Stimulated activated CD8-positive, alpha-beta memory T cell treated with anti-CD3 and anti-CD28 coated beads, Interleukin-12 subunit alpha, Interleukin-12 subunit beta, amount 100 ng/mL, for 4 hours (primary cell): ENCODE results near the gene DAB1.

Experiments
- DNase-seq: peaks from one replicate; pipeline ENCODE4 v3.0.0-alpha.2; 2020; ENCODE audit warnings: low read depth

DAB1 gene

DNA sequence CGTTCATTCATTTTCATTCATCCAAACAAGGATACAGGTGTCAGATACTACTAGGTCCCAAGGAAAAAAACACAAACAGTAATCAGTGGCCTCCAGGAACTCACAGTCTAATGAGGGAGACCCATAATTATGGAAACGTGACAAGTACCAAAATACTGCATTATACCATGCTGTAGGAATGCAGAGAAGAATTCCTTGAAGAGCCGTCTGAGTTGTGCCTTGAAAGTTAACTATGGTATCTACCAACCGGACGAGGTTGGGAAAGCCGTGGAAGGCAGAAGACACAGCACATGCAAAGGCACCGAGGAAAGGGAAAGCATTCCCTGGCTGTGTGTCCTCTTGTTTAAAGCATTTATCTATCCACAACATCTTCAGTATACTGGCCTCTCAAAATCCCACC, 206.0 kb downstream of the DAB1 start:
- DNase-seq, result no peak

DNA sequence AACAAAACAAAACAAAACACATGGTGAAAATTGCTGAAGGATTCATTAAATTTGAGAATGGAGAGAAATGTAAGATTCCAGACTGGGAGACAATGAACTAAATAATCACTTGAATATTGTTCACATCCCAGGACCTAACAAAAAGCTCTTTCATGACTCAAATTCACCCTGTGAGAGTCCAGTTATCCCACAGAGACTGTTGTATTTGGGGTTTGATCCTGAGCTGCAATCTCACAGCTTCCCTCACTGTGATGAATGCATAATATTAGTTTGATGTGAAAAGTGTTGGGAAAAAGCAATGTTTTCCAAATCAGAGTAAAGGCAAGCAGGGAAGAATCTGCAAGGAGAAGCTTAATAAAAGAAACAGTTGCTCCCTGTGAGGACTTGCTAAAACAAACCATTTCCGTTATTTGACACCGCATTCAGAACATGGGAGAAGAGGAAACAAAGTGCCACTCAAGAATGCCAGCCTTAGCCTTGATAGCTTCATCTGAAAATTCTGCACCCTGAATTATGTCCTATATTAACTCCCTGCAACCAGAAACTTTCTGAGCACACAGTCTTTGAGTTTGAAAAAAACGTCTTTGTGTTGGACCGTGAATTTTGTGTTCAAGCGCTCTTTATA, 208.8 kb downstream of the DAB1 start:
- DNase-seq, result no peak

DNA sequence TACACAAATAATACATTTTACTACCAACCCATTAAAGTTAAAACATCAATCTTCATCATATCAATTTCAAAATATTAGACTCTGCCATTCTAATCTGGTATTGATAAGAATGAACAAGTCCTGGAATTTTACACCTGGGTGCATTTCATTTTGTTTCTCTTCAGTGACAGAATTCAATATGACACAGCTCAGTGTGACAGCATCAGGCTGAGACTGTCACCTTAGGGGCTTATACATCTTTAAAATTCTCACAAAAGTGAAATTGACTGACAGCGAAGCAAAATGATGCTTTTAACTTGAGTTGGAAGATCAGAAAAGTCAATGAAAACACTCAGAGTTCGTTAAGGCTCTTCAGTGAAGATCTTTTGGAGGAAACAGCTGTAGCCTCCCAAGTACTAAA, 213.0 kb downstream of the DAB1 start:
- DNase-seq, result no peak

- no peak for DNase-seq
These were observed 214.4 kb downstream of the DAB1 start for GRCh38 chr1:57209495-57209894.

- no peak for DNase-seq
These were observed 215.0 kb downstream of the DAB1 start for GRCh38 chr1:57208741-57209302.

DNA sequence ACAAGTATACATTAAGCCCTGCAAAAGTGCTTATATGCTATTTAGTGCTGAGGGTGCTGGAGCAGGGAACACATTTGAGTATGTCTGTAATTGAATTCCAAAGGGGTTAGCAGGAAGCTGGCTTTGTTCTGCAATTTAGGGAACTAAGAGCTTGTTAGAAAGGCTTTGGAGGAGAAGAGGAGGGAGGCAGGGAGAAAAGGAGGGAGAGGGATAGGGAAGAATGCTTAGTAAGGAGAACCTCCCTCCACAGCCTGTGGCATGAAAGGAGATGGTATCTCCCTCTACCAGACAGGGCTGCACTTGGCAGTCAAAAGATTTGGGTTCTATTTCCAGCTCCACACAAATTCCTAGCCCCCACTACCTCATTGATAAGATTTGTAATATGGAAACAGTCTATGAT, 217.8 kb downstream of the DAB1 start:
- DNase-seq, result no peak

DNA sequence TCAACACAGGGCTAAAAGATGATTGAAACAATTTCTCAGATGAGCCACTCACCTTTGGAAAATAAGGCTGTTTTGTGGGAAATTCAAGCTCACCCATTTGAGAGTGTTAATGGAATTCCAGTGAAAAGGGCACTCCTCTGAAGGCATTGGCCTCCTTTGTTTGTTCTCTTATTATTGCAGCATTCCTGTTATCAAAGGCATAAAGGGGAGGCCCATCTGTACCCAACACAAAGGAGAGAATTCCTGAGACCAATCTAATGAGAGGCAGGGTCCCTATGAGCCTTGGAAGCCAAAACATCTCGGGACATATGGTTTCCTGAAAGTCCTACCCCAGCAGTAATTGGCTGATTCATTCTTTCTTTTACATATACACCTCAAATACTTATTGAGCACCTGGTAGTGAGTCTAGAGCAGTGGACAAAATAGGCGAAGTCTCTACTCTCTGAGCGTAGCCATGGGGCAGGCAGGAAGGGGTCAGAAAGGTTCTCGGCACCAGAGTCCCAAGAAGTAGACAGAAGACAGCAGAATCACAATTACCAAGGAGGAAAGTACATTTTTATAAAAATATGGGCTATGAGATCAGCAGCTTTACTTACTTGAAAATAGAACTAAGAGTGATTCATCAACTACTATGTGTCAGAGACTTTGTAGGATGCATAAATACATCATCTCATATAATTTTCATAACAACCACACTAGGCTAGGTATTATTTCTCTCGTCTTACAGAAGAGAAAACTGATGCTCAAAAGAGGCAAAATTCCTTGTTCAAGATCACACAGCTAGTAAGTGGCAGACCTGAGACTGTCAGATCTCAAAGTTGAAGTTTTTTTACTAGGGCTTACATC, 218.7 kb downstream of the DAB1 start:
- no peak for DNase-seq

DNA sequence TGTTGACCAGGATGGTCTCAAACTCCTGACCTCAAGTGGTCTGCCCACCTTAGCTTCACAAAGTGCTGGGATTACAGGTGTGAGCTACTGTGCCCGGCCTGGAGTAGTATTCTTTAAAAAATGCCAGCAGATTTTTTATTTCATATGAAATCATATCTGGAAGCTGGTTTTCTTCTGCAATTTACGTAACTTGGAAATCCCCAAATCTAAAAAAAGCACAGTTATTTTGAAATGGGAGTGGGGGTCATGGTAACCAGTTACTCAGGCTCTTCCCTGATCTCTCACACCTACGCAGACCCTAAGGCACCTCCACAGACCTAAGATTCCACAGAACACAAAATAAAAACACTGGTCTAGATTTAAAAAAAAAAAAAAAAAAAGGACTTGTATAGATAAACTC, 219.8 kb downstream of the DAB1 start:
- no peak for DNase-seq

DNA sequence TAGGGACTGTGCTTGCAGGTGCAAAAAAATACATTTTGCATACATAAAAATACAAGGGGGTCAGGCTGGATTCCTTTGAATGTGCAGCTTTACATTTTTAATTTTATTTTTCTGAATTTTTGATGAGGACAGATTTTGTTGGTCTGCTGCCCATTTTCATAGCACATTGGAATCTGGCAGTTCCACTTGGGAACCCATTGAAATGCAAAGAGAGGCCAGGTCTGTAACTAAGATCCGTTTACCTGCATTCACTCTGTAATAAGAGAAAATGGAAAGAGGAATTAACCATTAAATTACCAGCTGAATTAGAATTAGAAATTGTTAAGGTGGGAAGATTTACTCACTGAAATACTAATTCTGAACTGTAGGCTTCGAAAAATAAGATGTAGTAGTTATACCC, 221.6 kb downstream of the DAB1 start:
- DNase-seq, result no peak

DNA sequence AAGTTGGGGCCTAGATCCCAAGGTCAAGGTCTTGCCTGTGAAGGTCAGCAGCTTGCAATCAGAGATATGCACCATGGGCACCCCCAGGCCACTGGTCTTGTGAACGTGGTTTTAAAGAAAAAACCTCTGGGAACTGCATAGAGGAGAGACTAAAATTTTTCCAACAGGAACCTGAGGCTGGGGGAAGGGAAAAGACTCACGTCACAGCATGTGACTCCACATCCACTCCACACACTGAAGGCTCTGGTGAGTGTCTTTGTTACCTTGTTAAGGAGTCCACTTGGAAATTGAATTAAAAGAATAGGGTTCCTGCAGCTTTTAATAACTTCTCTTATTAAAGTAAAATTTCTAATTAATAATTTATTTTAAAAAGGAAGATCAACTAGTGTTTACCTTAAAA, 224.9 kb downstream of the DAB1 start:
- no peak for DNase-seq

DNA sequence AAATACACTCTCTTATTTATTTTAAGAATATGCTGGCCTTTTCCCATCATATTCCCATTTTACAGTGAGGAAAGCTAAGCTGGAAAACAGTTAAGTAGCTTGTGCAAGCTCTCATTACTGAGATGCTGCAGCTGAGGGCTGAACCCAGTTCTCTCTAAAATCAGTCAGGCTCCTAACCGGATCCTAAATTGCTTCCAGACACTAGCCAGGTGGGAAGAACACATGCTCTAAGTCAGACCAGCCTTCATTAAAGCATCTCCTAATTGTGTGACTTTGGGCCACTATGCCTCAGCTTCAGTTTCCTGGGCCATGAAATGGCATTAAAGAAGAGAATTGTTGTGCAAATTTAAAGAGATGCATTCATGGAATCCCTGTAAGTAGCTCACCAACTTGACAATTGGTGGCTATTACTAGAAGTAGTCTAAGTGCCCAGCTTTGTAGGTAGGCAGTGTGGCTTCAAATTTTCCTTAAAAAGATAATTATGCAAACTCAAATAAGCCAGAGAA, 228.4 kb downstream of the DAB1 start:
- DNase-seq, result no peak

- DNase-seq, result no peak
These were observed 231.6 kb downstream of the DAB1 start for GRCh38 chr1:57192222-57192621.

DNA sequence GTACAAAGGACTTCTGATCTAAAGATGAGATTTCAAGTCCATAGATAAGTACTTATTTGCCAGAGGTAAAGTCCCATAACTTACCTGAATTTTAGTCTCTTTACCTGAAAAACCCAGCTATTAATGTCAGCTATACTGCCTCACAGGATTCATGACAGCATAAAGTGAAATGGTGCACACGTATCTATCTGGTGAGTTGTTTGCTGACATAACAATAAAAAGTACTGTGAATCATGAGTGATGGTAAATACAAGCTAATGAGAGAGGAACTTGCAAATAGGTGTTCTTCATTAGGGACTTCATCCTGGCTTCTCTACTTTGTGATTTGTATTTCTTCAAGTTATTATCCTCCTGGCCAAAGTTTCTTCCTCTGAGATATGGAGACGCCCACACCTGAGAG, 233.0 kb downstream of the DAB1 start:
- no peak for DNase-seq

- DNase-seq, result no peak
These were observed 235.7 kb downstream of the DAB1 start for GRCh38 chr1:57188168-57188567.

DNA sequence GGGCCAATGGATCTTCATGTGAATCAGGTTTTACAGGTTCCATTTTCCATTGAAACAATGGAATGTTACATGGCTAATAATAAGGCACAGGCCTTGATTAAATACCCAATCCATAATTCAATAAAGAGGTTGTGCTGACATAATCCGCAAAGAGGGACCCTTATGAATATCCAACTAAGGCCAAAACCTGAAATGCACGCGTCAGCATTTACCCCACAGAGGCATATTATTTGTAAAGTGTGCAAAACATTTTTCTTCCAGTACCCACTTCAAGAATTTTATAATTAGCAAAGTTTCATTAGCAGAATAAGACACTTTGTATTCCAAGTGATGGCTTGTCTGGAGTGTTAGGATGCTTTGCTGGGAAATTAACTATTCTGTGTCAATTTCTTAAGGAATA, 237.4 kb downstream of the DAB1 start:
- no peak for DNase-seq

DNA sequence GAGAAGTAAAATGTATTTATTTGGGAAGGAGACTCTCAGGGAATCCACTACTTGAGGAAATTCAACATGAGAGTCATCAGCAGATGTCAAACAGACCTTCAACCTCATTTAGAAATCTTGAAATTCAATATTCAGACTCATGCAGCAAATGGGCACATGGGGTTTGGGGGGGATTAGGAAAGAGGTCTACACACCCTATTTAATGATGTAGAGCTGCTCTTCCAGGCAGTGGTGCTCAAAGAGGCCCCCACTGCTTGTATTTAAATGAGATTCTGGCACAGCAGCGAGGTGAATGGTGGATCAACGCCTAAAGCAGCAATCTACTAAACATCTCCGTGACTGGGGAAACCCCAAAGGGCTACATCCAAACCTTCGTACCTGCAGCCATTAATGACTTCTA, 244.9 kb downstream of the DAB1 start:
- no peak for DNase-seq

DNA sequence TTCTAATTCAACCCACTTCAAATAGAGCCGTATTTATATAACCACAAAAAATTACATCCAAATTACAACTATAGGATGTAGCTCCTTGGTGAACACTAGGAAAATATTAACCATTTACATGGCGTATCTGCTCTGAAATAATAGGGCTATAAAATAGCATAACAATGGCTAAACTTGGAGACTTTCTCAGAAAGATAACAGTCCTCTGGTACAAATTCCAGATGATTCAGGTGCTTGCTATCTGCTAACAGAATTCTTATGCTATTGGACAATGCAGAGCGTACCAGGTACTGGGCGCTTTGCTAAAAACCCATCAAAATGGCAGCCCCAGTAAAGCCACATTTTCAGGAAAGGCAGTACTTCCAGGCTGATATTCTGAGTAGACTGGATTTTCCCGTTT, 248.4 kb downstream of the DAB1 start:
- DNase-seq, result no peak

GRCh38 chr1:57172040-57172439, 251.8 kb downstream of the DAB1 start:
- no peak for DNase-seq

DNA sequence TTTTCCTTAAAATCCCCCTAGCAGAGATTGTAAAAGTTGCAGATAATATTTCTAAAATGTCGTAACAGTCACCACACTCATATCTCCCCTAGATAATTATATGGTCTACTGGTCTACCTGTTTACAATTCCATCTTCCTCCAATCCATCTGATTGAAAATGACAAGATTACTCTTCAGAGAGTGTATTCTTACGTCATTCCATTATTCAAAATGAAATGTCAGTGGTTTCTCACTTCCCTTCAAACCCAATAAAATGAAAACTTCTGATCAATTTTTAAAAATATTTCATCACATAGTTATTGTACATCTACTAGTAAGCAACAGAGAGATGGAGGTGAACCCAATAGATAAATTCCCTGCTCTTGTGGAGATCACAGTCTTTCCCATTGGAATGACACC, 255.9 kb downstream of the DAB1 start:
- DNase-seq, result no peak

DNA sequence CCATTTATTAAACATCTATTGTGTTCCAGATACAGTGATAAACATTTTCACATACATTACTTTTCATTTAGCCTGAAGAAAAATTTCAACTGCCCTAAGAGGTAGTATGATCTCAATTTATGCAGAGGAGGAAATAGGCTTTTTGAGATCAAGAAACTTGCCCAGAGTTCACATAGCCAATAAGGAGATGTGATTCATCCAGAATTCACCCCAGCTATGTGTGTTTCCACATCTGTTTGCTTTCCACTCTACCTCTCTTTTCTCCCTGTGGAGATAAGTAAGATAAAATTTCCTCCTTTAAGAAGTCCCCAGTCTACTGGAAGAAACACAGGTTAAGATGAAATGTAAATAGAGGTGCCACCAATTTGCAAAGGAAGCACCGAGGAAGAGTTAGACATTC, 258.3 kb downstream of the DAB1 start:
- no peak for DNase-seq

- no peak for DNase-seq
These were observed 259.3 kb downstream of the DAB1 start for GRCh38 chr1:57164584-57164983.

- DNase-seq, result no peak
These were observed 260.1 kb downstream of the DAB1 start for GRCh38 chr1:57163789-57164188.

GRCh38 chr1:57163325-57163724, 260.5 kb downstream of the DAB1 start:
- DNase-seq, result no peak
